C1 segment of cervical spinal cord (tissue), 14 donors: Measurements from ENCODE around the gene MPHOSPH9.
"Not testable (repeated sequence)": the region's sequence is repeated elsewhere in the genome, so short reads cannot be mapped to it uniquely, and the experiment has no call there.

Experiments
- DNase-seq, 14 donors: peaks; one replicate each; lab custom pipeline; 2025; lab: John Stamatoyannopoulos, UW

Gene MPHOSPH9

GRCh38 chr12:123225443-123225842 is 7.5 kb downstream of the MPHOSPH9 start:
- DNase-seq, result no peak

GRCh38 chr12:123223241-123223668 is 9.7 kb downstream of the MPHOSPH9 start:
- DNase-seq, result no peak

- DNase-seq, result not testable (repeated sequence)
Measured at GRCh38 chr12:123207815-123208214, 25.1 kb downstream of the MPHOSPH9 start.

- DNase-seq, result not testable (repeated sequence)
Measured at GRCh38 chr12:123206794-123207193, 26.1 kb downstream of the MPHOSPH9 start.

- no peak for DNase-seq
Measured at GRCh38 chr12:123200414-123200813, 32.5 kb downstream of the MPHOSPH9 start.

- DNase-seq, result no peak
Measured at GRCh38 chr12:123199936-123200335, 33.0 kb downstream of the MPHOSPH9 start.

GRCh38 chr12:123187637-123188036 is 45.3 kb downstream of the MPHOSPH9 start:
- no peak for DNase-seq

DNA sequence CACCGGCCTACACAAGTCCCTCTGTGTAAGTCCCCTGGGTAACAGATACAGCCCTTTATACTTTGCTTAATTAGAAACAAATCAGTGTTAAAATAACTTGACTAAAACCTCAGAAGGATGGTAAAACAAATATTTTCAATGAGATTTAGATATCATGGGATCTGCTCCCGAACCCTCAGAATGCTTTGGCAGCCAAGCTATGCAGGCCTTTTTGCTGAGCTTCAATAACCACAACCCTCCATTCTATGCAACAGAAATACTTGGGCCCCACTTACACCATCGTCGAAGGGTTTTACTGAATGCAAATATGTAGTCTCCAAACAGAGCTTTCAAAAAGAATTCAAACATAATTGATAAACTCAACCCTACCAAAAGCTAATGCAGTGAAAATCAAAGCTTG is 52.8 kb downstream of the MPHOSPH9 start:
- no peak for DNase-seq

DNA sequence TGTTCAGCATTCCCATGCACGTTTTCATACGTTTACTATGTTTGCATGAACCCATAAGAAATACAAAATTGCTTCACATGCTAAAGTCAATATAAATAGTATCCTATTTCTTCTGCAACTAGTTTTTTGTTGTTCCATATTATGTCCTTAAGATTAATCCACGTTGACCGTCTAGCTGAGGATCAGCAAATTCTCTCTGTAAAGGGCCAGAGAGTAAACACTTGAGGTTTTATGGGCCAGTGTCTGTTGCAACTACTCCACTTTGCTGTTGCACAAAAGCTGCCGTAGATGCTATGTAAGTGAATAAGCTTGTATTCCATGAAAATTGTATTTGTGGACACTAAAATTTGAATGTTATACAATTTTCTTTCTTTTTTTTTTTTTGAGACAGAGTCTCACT is 61.0 kb downstream of the MPHOSPH9 start:
- no peak for DNase-seq

DNA sequence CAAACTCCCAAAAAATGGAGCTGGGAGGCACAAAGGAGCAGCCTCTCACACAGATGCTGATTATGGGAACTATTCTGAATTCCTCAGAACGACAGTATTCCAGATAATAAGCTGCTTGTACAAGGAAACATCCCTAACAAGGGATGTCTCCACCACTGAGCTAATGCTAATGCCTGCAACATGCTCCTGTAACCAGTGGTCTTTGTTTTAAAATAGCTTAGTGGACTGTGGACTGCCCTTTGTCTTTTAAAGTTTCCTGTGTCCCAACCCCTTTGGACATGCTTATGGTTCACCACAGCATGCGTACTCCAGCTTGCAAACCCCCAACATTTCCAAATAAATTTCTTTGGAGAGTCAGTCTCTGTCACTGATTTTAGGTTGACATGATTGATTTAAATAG is 65.6 kb downstream of the MPHOSPH9 start:
- DNase-seq, result no peak

- DNase-seq, result no peak
Measured at GRCh38 chr12:123165537-123165936, 67.4 kb downstream of the MPHOSPH9 start.

- DNase-seq, result no peak
Measured at GRCh38 chr12:123164710-123165261, 68.2 kb downstream of the MPHOSPH9 start.

GRCh38 chr12:123164222-123164621 is 68.7 kb downstream of the MPHOSPH9 start:
- DNase-seq, result no peak

DNA sequence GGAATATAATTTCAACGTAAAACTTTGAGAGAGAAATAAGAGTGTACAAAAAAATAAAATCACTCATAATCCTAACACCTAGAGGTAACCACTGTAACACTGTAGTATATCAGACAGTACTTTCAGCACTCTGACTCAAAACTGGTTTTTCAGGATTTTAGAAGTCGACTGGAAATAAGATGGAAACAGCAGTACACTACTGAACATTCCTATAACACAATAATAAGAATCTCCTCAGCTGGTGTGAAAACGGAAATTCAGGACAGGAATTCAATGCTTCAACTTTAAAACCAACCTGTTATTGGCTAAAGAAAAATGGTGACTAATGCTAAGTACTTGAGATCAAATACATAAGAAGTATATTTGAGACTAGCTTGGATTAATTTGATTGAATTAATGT is 69.7 kb downstream of the MPHOSPH9 start:
- no peak for DNase-seq

DNA sequence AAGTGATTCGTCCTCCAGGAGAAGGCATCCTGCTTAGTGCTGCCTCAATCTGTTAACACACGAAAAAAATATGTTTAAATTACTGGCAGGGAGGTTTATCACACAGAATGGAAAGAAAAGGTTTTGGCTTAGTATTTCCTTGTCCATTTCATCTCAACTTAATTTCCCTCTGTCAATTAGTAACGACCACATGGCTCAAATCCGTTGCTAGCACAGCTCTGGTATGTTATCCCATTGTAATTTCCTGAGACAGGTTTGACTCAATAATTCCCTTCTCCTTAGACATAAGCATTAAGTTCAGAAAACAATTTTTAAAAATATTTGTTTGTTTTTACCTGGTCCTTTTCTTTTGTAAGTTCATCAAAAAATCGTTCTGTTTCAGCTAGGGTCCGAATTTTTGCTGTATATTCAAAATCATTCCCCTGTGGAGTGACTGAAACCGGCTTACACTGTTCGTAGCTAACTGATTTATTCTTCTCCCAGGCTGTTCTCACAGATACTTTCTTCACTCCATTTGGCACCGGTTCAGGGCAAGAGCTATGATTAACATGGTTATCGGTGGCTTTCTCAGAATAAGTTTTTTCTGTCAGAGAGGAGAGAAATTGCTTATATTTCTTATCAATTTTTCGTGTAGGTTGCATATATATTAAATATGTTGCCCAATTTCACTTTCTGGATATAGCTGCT is 72.0 kb downstream of the MPHOSPH9 start:
- DNase-seq, result no peak

- no peak for DNase-seq
Measured at GRCh38 chr12:123153906-123154305, 79.0 kb downstream of the MPHOSPH9 start.

DNA sequence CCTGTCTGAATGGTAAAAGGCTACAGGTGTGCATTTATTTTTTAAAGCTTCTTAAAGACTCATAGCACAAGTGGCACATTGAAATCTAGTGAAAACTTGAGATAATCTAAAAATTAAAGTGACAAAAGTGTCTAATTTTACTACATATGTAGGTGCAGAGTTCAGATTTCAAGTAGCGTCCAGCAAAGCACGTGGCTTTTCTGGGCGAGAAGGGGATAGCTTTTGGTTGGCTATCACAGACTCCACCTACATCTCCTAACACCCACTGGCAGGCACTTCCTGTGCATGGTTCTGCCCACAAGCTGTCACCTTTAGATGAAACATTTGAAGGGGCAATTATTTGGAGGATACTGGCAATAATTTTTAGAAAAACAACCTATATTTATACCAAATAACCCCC is 80.1 kb downstream of the MPHOSPH9 start:
- no peak for DNase-seq

- no peak for DNase-seq
Measured at GRCh38 chr12:123151457-123152454, 81.2 kb downstream of the MPHOSPH9 start.

DNA sequence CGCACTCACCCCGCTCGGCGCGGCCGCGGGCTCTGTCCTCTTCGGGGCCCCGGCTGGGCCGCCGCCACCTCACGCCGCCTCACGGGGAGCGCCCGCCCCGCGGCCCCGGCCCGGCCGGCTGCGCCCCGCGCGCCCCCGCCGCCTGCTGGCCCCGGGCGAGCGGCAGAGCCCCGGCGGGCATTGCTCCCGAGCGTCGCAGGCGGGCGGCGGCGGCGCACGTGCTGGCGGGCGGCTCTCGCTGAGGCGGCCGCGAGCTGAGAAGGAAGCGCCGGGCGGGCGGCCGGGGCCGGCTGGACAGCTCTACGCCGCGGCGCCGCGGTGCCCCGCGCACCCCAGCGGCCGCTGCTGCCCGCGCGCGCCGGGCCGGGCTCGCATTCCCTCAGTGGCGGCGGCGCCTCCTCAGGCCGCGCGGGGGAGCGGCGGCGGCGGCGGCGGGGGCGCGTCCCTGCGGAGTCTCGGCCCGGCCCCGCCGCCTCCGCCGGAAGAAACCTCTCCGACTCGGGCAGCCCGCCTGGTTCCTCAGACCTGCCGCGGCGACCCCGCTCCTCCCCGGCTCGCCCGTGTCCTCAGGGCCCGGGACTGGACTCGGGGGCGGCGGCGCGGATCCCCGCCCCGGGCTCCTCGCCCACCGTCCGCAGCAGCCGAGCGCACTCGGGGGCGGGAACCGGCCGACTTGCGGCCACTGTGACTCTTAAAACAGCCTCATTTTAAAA is 82.0 kb downstream of the MPHOSPH9 start, which contains the start of gene PITPNM2:
Gene PITPNM2 (minus strand): TSS at position 347 of the 713 bp plus-strand sequence. CDS start 116,500 bp downstream, outside the sequence.
- peak in 5 of 14 donors; percentile 15 to 67 (median 26) for DNase-seq

- DNase-seq, result peak in 4 of 14 donors; percentile 15 to 37 (median 19)
Measured at GRCh38 chr12:123150275-123150743, 82.6 kb downstream of the MPHOSPH9 start.
